Urinary bladder (tissue), 4 donors: ENCODE measurements around the gene TOP1. TPM values are rescaled to one million over a fixed set of nuclear protein-coding genes. Genes with fewer than 3 reads are reported as not detected.
"Not testable (repeated sequence)": the region's sequence is repeated elsewhere in the genome, so short reads cannot be mapped to it uniquely, and the experiment has no call there.

Source experiments
- DNase-seq: peaks from one replicate; pipeline ENCODE4 v3.0.0-alpha.2; 2015; ENCODE audit errors: extremely low spot score
- H3K27ac ChIP-seq: one replicate; pipeline ENCODE4 v1.5.1; 2013; ENCODE audit warnings: low read depth, mild to moderate bottlenecking, moderate library complexity
- H3K36me3 ChIP-seq: one replicate; pipeline ENCODE4 v1.6.1; 2013; ENCODE audit warnings: mild to moderate bottlenecking, moderate library complexity; ENCODE audit not compliant: insufficient read depth
- H3K4me1 ChIP-seq: one replicate; pipeline ENCODE4 v1.6.1; 2013; ENCODE audit warnings: mild to moderate bottlenecking, moderate library complexity; ENCODE audit not compliant: insufficient read depth
- H3K4me3 ChIP-seq: one replicate; pipeline ENCODE4 v1.5.1; 2013; ENCODE audit warnings: low read depth, low read length
- WGBS: extraction: QIAGEN DNeasy Blood & Tissue Kit; methylation state at CpG from one replicate; pipeline ENCODE4 v1.1.7; 2013; 5-methylcytosine and 5-hydroxymethylcytosine counted together
- polyA plus RNA-seq: library from polyadenylated mRNA; stranded (reverse); fragments of 200-250 nt; gene quantifications from one replicate; pipeline ENCODE4 v1.2.3, GENCODE V29; 2013
- total RNA-seq: library from RNA; depleted of rRNA; stranded (reverse); fragments of >200 nt; gene quantifications from one replicate; pipeline ENCODE4 v1.2.3, GENCODE V29; 2014
- donor health status: healthy with polysubstance abuse.
- donor health status: healthy.

Gene TOP1
- total and polyA plus RNA-seq, 2 donors, result 26.9 to 29.2 TPM

DNA sequence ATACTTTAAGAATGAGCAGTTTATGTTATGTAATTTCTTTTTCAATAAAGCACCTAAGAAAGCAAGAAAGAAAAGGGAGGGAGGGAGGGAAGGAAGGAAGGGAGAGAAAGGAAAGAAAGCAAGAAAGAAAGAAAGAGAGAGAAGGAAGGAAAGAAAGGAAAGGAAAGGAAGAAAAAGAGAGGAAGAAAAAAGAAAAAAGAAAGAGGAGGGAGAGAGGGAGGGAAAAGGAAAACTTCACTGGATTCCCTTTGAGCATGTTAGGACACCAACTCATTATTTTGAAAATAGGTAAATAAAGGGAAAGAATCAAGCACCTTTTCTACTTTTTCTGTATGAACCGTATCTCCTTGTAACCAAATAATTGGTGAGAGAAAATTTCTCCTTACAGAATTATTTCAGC lies 32.3 kb upstream of the TOP1 start:
- DNase-seq, result no peak
- no peak overlapping the region for H3K4me3 ChIP-seq
- H3K27ac ChIP-seq, result no peak overlapping the region
- H3K36me3 ChIP-seq, result no peaks in the 10 kb centered on the region
- 88% methylated on average over 1 of the region's 1 CpG for WGBS
- H3K4me1 ChIP-seq, result no peaks in the 10 kb centered on the region

DNA sequence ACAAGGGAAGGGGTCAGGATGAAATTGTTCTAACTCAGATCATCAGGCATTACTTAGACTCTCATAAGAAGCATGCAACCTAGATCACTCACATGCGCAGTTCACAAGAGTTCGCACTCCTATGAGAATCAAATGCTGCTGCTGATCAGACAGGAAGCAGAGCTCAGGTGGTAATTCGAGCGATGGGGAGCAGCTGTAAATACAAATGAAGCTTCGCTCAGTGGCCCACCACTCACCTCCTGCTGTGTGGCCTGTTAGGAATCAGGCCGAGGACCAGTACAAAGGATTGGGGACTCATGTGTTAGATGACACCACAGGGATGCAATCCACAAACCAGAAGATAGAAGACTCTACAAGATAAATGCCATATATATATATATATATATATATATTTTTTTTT lies 31.5 kb upstream of the TOP1 start:
- 93% methylated on average over 6 of the region's 6 CpGs for WGBS
- H3K36me3 ChIP-seq, result no peaks in the 10 kb centered on the region
- no peak for DNase-seq
- no peak overlapping the region for H3K4me3 ChIP-seq
- no peaks in the 10 kb centered on the region for H3K4me1 ChIP-seq
- H3K27ac ChIP-seq, result no peak overlapping the region

DNA sequence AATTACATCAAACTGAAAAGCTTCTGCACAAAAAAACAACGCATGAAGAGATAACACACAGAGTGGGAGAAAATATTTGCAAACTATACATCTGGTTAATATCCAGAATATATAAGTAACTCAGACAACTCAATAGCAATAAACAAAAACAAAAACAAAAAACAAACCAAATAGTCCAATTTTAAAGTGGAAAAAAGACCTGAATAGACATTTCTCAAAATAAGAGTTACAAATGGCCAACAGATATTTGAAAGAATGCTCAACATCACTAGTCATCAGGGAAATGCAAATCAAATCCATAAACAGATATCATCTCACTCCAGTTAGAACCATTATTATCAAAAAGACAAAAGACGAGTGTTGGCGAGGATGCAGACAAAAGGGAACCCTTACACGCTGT lies 28.8 kb upstream of the TOP1 start:
- Histone ChIP-seq H3K4me1 (no peaks in the 10 kb centered on the region), H3K27ac (no peak overlapping the region), H3K4me3 (no peak overlapping the region), H3K36me3 (no peaks in the 10 kb centered on the region)
- no peak for DNase-seq
- WGBS, result 91% methylated on average over 4 of the region's 4 CpGs

DNA sequence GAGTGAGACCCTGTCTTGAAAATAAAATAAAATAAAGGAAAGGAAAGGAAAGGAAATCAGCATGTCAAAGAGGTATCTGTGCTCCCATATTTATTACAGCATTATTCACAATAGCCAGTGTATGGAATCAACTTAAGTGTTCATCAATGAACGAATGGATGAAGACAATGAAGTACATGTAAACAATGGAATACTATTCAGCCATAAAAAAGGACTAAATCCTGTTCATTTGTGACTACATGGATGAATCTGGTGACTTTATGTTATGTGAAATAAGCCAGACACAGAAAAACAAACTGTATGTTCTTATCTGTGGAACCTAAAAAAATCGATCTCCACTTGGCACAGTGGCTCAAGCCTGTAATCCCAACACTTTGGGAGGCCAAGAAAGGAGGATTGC lies 28.0 kb upstream of the TOP1 start:
- Histone ChIP-seq H3K4me3 (no peak overlapping the region), H3K27ac (no peak overlapping the region)
- 72% methylated on average over 2 of the region's 2 CpGs for WGBS

DNA sequence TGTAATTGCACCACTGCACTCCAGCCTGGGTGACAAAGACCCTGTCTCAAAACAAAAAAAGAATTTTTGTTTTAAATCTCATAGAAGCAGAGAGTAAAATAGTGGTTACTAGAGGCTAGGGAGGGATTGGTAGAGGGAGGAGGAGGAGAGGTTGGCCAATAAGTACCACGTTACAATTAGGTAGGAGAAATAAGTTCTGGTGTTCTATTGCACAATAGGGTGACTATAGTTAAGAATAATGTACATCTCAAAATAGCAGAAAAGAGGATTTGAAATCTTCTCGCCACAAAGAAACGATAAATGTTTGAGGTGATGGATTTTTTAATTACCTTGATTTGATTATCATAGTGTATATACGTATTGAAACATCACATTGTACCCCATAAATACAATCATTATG lies 27.1 kb upstream of the TOP1 start:
- 92% methylated on average over 4 of the region's 4 CpGs for WGBS
- Histone ChIP-seq H3K4me1 (no peaks in the 10 kb centered on the region), H3K36me3 (no peaks in the 10 kb centered on the region), H3K27ac (no peak overlapping the region), H3K4me3 (no peak overlapping the region)
- DNase-seq, result no peak

More for the DNA sequence above, 28.0 kb upstream of the TOP1 start:
- Histone ChIP-seq H3K36me3 (no peaks in the 10 kb centered on the region), H3K4me1 (no peaks in the 10 kb centered on the region)
- no peak for DNase-seq

DNA sequence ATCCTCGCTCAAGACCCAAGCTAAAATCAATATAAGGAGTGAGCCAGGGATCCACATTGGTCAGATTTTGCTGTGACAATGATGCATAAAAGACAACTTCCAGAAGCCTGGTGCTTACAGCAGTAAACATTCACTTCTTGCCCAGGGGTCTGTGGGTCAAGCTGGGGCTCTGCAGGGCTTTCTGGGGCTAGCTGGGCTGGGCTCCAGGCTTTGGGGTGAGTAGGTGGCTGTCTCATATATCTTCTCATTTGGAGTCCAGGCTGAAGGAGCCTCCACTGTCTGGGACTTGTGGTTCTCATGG lies 25.8 kb upstream of the TOP1 start:
- H3K27ac ChIP-seq, result peak overlapping the region; percentile 15
- no peak overlapping the region for H3K4me3 ChIP-seq
- WGBS, result 96% methylated on average over 1 of the region's 1 CpG
- no peaks in the 10 kb centered on the region for H3K36me3 ChIP-seq
- no peak for DNase-seq
- H3K4me1 ChIP-seq, result peaks cover 2% of the 10 kb centered on the region

DNA sequence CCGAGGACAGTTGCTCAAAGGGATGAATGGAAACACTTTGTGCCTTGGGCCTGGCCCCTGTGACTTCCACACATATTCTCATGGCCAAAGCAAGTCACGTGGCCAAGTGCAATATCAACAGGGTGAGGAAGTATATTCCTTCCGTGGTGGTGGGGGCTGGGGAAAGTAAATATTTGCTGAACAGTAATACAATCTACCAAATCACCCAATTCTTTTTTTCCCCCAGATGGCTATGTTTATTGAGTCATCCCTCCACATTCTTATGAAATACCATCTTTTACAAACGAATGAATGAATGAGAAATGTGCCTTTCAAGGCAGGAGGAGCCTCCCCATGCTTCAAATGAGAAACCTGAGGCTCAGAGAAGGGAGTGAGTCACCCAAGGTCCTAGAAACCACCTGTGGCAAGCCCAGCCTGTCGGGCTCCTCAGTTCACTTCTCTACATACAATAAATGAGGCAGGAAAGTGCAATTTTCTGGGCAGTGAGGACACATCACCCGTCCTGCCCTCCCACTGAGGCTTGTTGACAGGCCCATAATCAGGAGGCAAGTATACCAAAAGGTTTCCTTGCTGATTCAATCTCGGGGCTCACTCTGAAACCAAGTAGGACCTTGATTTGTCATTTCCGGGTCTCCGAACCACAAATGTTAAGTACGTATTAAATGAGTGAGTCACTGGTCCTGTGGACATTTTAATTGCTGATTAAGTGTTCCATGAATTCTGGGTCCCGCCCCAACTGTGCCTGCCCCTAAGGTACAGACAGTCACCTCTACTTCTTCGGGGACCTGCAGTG lies 25.3 kb upstream of the TOP1 start:
- peak; percentile 54 for DNase-seq
- 57% methylated on average over 12 of the region's 12 CpGs for WGBS
- no peak overlapping the region for H3K4me3 ChIP-seq
- peak overlapping the region; percentile 68 for H3K27ac ChIP-seq
- peaks cover 2% of the 10 kb centered on the region for H3K4me1 ChIP-seq
- no peaks in the 10 kb centered on the region for H3K36me3 ChIP-seq

DNA sequence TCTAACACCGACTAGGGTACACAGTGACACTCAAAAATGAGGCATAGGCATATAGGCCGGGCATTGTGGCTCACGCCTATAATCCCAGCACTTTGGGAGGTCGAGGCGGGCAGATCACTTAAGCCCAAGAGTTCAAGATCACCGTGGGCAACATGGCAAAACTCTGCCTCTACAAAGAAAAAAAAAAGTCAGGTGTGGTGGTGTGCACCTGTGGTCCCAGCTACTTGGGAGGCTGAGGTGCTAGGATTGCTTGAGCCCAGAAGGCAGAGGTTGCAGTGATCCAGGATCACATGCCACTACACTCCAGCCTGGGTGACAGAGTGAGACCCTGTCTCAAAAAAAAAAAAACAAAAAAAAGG lies 24.7 kb upstream of the TOP1 start:
- DNase-seq, H3K4me1 ChIP-seq, H3K36me3 ChIP-seq, H3K4me3 ChIP-seq: not testable (repeated sequence)
- H3K27ac ChIP-seq, result peak overlapping the region; percentile 61
- 90% methylated on average over 6 of the region's 6 CpGs for WGBS

DNA sequence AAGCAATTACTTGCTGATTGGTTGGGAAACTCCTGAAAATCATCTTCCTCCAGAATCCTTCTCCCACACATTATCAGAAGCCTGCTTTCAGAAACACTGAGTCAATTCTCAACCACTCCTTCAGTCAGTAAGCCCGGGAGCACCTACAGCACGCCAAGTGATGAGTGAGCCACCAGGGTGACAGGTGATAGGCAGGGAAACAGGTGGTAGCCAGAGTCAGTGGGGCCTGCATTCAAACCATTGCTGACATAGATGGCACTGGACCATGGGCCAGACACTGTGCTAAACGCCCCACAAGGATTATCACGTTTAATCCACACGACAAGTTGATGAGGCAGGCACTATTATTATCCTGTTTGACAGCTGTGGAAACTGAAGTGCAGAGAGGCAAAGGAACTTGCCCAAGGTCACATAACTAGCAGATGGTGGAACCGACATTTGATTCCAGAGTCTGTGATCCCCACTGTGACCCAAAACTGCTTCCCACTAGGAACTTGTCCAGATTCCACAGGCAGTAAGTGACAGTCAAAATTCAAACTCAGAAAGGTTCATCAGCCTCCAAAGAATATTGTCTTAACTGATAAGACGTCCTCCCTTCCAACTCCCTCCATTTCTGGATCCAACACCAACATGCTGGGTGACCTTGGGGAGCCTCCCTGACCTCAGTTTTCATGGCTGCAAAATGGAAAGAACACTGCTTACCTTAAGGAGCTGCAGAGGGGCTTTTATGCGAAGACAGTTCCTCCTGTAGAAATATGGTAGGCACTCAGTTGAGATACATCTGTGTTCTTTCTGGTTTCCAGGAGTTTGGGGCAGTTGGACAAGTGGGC lies 23.9 kb upstream of the TOP1 start:
- DNase-seq, result no peak
- no peak overlapping the region for H3K4me3 ChIP-seq
- WGBS, result 62% methylated on average over 8 of the region's 8 CpGs
- peaks cover 2% of the 10 kb centered on the region for H3K4me1 ChIP-seq
- no peaks in the 10 kb centered on the region for H3K36me3 ChIP-seq
- no peak overlapping the region for H3K27ac ChIP-seq

DNA sequence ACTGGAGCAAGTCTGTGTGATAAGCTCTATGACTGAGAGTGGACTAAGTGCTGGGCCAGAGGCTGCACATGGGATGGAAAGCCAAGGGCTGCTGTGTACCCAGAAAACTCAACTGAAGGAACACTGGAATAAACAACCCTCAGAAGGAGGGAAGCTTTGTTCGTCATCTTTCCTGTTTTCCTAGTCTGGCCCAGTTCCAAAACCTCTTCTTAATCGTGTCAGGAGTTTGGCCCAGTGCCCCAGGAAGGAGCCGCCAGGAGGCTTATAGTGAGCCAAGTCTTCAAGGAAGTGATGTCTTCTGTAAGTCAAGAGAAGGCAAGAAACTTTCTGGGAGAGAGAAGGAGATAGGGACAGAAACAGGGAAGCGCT lies 23.3 kb upstream of the TOP1 start:
- H3K4me3 ChIP-seq, result no peak overlapping the region
- 10% methylated on average over 4 of the region's 4 CpGs for WGBS

DNA sequence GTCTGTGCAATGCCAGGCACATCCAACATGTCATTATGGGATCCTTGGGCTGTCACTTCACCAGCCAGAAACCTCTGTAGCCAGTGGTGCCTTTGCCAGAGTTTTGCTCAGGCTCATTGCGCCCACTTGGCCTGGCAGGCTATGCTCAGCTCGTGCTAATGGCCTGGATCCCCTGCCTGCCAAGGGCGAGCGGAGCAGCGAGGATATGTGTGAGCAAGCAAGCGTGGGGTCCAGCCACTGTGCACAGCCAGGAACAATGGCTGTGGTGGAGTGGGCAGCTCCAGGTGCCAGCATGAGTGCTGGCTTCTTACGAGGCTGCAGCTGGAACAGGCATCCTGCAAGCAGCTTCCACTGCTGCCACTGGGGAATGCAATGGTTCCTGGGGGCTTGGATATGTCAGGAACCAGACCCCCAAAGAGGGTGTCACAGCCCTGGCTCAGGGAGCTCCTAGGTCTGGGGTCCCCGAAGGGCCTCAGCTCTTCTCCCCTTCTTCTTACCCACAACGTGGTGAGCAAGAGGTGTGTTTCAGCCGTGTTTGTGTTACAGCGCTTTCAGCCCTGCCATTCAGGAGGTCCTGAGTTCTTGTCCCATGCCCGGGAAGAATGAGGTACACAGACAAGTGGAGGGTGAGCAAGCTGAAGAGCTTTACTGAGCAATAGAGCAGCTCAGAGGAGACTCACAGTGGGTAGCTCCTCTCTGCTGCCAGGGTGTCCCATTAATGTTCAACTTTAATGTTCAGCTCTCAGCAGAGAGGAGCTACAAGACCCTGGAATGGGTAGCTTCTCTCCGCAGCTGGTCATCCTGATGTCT lies 22.3 kb upstream of the TOP1 start:
- WGBS, result 96% methylated on average over 13 of the region's 13 CpGs
- Histone ChIP-seq H3K4me1 (peaks cover 2% of the 10 kb centered on the region), H3K4me3 (no peak overlapping the region), H3K27ac (no peak overlapping the region), H3K36me3 (no peaks in the 10 kb centered on the region)
- no peak for DNase-seq

More for the DNA sequence above, 23.3 kb upstream of the TOP1 start:
- H3K36me3 ChIP-seq, result no peaks in the 10 kb centered on the region
- DNase-seq, result peak; percentile 73
- peaks cover 2% of the 10 kb centered on the region for H3K4me1 ChIP-seq
- no peak overlapping the region for H3K27ac ChIP-seq

DNA sequence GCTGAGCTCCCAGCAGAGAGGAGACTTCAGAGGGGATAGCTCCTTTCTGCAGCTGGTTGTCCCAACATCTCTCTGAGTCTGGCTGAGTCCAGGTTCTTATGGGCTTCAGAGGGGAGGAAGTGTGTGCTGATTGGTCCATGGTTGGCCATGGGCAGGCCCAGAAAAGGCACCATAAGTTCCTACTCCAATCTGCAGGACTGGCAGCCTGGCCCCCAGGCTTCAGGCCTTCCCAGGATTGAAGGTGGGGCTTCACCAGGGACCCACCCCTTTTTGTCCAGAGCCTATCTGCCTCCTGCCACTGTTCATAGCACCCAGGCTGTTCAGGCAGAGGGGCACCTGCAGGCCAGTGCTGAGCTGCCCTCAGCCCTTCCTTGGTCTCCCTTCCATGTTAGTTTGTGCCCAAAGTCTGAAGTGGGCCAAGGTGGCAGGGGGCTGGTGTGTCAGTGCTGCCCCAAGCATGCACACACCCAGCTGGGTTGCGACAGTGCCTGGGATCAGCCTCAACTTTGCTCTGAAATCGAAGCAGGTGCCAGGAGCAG lies 21.6 kb upstream of the TOP1 start:
- H3K27ac ChIP-seq, result no peak overlapping the region
- H3K4me1 ChIP-seq, result peaks cover 2% of the 10 kb centered on the region
- 88% methylated on average over 2 of the region's 2 CpGs for WGBS
- no peak overlapping the region for H3K4me3 ChIP-seq
- no peak for DNase-seq
- no peaks in the 10 kb centered on the region for H3K36me3 ChIP-seq

DNA sequence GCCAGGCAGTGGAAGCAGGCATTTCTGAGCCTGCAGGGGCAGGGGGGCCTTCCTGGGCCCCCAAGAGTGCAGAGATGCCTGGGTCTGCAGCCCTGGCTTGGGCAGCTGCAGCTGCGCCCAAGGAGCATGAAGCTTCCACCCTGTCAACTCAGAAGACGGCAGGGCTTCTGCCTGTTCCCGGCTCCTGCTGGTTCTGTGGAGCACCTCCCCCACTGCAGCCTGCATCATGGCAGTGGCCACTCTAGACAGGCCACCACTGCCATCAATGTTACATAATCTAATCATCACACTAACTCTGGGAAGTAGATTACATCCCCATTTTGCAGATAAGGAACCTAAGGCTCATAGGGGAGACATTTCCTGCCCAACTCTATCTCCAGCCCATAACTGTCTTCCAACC lies 21.1 kb upstream of the TOP1 start:
- Histone ChIP-seq H3K4me1 (peaks cover 2% of the 10 kb centered on the region), H3K27ac (no peak overlapping the region), H3K36me3 (no peaks in the 10 kb centered on the region), H3K4me3 (no peak overlapping the region)
- WGBS, result 90% methylated on average over 3 of the region's 3 CpGs
- DNase-seq, result no peak
